ENCODE measurements around the gene AGTPBP1.
A peak's percentile ranks its signal among the peaks of the same experiment; 100 is the strongest.
"Not testable (repeated sequence)": the region's sequence is repeated elsewhere in the genome, so short reads cannot be mapped to it uniquely, and the experiment has no call there.

The AGTPBP1 gene

DNA sequence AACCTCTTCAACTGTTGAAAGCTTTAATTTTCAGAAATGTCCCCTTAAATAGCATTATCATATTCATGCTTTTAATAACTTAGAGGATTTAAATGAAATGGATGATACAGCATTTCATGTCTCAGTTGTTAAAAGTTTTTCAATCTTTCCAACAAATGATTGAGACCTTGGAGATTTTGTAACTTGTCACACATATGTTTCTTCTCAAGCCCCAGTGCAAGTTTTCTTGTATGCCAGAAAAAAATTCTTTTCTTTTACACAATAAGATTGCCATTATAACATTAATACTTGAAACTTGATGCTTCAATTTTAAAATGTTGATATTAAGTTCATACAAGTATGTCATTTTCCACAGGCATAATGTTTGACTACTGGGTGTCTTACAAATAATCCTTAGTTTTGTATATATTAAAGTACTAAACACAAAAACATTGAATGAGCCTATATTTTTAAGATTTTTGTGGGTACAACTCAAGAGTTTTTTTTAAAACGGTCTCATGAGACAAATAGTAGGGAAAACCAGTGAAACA, 124.5 kb downstream of the AGTPBP1 start:
- no peak for DNase-seq (ENCODE audit: low spot score)

DNA sequence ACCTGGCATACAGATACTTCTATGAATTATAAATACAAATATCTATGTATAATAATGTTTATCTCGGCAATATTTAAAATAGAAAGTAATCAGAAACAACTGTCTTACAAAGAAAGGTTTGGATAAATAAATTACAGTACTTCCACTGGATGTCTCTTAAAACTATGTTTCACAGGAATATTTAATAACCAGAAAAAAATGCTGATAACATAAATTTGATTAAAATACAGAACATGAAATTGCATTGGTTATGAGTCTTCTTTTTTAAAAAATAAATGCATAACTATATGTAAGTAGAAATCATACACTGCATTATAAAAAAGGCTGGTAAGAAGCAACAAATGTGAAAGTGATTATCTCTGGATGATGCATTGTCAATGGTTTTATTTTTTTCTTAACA, 126.0 kb downstream of the AGTPBP1 start:
- DNase-seq (ENCODE audit: low spot score): no peak

DNA sequence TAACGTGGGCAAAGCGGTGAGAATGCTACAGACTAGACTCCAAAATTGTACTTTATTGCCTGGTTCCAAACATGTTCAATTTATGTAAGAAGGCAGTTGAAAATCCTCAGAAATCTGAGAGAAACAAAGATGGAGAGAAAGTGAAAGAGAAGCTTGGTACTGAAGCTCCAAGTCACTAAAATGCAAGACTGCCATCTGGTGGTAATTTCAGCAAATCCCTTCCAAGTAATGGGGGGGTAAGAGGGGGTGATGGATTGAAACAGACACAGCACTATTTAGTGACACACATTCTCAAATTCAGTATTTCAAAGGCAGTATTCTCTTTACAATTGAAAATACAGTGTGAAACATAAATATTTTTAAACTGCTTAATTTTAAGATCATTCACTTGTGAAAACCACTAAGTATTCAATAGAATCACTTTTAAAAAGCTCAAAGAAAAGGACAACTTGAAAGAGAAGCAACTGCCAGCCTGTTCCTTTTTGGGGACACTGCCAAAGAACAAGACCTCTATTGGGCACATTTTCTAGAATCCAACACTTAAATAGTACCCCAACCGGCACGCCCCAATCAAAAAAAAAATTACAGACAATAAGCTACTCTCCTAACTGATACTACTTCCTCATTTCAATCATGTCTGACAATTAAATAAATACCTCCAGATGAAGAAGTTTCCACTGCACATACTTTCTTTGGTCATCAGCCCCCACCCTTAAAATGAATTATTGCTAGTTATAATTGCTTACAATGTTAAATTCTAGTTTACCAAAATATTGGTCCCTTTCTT, 131.5 kb downstream of the AGTPBP1 start:
- peak; percentile 96 for DNase-seq (ENCODE audit: low spot score)

GRCh38 chr9:85605905-85606304, 135.8 kb downstream of the AGTPBP1 start:
- DNase-seq (ENCODE audit: low spot score): no peak

DNA sequence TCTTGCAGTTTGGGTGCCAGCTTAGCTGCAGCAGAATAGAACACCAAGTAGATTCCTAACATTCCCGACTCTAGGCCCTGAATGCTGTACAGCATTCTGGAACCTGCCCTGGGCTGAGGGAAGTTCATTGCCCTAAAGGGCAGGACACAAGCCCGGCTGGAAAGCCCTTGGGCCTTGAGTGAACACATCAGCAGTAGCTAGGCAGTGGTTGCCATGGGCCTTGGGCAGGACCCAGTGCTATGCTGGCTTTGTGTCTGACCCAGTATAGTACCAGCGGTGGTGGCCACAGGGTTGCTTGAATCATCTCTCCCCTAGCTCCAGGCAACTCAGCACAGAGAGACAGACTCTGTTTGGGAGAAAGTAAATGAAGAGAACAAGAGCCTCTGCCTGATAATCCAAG, 137.8 kb downstream of the AGTPBP1 start:
- DNase-seq (ENCODE audit: low spot score): no peak

GRCh38 chr9:85602742-85603141, 139.0 kb downstream of the AGTPBP1 start:
- DNase-seq (ENCODE audit: low spot score): no peak

DNA sequence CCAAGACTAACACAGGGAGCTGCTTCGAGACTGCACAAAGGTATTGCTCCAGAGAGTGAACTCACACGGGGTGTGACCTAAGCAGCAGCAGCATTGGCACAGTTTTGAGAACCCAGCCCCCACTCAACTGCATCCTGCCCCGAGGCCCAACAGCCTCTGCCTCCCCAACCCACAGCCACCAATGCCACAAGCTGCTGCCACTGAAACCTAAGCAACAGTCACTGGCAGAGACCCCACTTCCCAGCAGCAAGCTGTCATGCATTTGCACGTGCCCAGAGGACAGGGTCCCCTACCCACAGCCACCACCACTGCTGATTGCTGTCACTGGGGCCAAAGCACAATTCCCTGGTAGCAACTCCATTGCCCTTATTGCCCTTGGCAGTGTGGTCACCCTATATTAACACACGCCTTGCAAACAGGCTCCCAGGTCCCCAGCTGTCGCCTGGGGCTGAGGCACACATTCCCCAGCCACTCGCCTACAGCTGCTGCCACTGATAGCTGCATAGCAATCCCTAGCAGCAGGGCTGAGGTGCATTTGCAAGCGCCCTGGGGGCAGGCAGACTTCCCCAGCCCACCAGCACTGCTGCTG, 141.0 kb downstream of the AGTPBP1 start:
- DNase-seq (ENCODE audit: low spot score): no peak

- DNase-seq (ENCODE audit: low spot score): no peak
Observed at GRCh38 chr9:85599540-85600105, 142.1 kb downstream of the AGTPBP1 start.

DNA sequence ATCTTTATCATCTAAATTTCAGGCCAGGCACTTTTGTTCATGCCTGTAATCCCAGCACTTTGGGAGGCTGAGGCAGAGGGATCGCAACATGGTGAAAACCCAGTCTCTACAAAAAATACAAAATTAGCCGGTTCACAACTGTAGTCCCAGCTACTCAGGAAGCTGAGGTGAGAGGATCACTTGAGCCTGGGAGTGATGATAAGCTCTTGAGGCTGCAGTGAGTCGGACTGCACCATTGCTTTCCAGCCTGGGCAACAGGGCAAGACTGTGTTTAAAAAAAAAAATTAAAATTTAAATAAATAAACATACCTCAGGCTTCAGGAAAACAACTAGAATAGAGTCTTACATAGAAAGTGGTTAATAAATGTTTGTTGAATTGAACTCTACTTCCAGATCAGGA, 147.4 kb downstream of the AGTPBP1 start:
- no peak for DNase-seq (ENCODE audit: low spot score)

GRCh38 chr9:85586684-85587083, 155.1 kb downstream of the AGTPBP1 start:
- DNase-seq (ENCODE audit: low spot score): no peak

GRCh38 chr9:85577353-85577952, 164.3 kb downstream of the AGTPBP1 start:
- DNase-seq (ENCODE audit: low spot score): no peak

- no peak for DNase-seq (ENCODE audit: low spot score)
Observed at GRCh38 chr9:85575868-85576267, 165.9 kb downstream of the AGTPBP1 start.

DNA sequence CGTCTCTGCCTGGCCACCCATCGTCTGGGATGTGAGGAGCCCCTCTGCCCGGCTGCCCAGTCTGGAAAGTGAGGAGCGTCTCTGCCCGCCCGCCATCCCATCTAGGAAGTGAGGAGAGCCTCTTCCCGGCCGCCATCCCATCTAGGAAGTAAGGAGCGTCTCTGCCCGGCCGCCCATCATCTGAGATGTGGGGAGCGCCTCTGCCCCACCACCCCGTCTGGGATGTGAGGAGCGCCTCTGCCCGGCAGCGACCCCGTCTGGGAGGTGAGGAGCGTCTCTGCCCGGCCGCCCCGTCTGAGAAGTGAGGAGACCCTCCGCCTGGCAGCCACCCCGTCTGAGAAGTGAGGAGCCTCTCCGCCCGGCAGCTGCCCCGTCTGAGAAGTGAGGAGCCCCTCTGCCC, 168.2 kb downstream of the AGTPBP1 start:
- DNase-seq (ENCODE audit: low spot score): not testable (repeated sequence)

GRCh38 chr9:85572917-85573316, 168.8 kb downstream of the AGTPBP1 start:
- DNase-seq (ENCODE audit: low spot score): not testable (repeated sequence)

GRCh38 chr9:85569988-85570387, 171.8 kb downstream of the AGTPBP1 start:
- DNase-seq (ENCODE audit: low spot score): no peak

GRCh38 chr9:85559526-85559925, 182.2 kb downstream of the AGTPBP1 start:
- DNase-seq (ENCODE audit: low spot score): no peak

- DNase-seq (ENCODE audit: low spot score): no peak
Observed at GRCh38 chr9:85554349-85554748, 187.4 kb downstream of the AGTPBP1 start.

DNA sequence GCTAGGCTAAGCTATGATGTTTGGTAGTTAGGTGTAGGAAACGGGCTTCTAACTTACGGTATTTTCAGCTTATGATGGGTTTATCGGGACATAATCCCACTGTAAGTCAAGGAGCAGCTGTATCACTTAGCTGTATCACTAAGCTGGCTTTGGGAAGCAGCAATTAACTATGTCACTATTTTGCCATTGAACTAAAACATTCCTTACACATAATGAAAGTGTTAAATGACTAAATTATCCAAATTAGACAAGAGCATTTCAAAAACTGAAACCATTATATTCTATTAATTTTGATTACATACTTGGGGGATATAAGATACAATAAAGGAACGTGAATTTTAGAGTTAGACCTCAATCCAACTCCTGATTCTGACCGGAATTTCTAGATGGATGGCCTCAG, 188.3 kb downstream of the AGTPBP1 start:
- no peak for DNase-seq (ENCODE audit: low spot score)

- no peak for DNase-seq (ENCODE audit: low spot score)
Observed at GRCh38 chr9:85547599-85547998, 194.2 kb downstream of the AGTPBP1 start.

DNA sequence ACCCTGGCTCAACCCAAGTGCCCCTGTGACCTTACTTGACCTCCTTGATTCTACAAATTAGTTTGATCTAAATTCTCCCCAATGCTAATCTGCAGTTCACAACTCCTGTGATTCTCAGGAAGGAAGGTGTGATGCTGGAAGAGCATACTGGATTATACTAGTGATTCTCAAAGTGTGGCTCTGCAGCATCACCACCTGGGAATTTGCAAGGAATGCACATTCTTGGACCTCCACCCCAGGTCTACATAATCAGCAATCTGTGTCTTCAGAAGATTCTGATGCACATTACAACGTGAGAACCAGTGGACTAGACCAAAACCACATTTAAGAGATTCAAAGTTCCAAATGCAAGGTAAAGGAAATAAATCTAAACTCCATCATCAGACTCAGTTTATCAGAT, 198.6 kb downstream of the AGTPBP1 start:
- no peak for DNase-seq (ENCODE audit: low spot score)

- DNase-seq (ENCODE audit: low spot score): no peak
Observed at GRCh38 chr9:85541876-85542275, 199.9 kb downstream of the AGTPBP1 start.

- DNase-seq (ENCODE audit: low spot score): no peak
Observed at GRCh38 chr9:85536514-85536913, 205.2 kb downstream of the AGTPBP1 start.

- DNase-seq (ENCODE audit: low spot score): no peak
Observed at GRCh38 chr9:85536076-85536475, 205.7 kb downstream of the AGTPBP1 start.

All from globus pallidus (tissue), 1 donor.